GM12891 (cell line): ENCODE data around the gene CLCN7.
"Not testable (repeated sequence)": the region's sequence is repeated elsewhere in the genome, so short reads cannot be mapped to it uniquely, and the experiment has no call there.

Experiments
- DNase-seq: peaks from one replicate; pipeline ENCODE4 v3.0.0; 2011; ENCODE audit warnings: low spot score; ENCODE audit not compliant: insufficient read length
- FAIRE-seq: peaks from 2 replicates; lab custom pipeline; 2011; peaks lifted over from hg19 to GRCh38; lab: Jason Lieb, UNC
- PAX5 ChIP-seq: IDR thresholded peaks from 2 replicates; pipeline ENCODE4 v1.6.1; 2011; ENCODE audit warnings: low read length, moderate library complexity, mild to moderate bottlenecking; ENCODE audit not compliant: insufficient read depth, severe bottlenecking
- POLR2A ChIP-seq: IDR thresholded peaks from 2 replicates; pipeline ENCODE4 v1.6.1; 2011; ENCODE audit warnings: low read depth, low read length, control low read depth
- POLR2AphosphoS5 ChIP-seq: IDR thresholded peaks from 2 replicates; pipeline ENCODE4 v1.6.1; 2011; ENCODE audit warnings: low read depth, low read length, control low read depth
- POU2F2 ChIP-seq: IDR thresholded peaks from 2 replicates; pipeline ENCODE4 v1.6.1; 2011; ENCODE audit warnings: low read depth, mild to moderate bottlenecking, control low read depth, low read length, moderate library complexity
- SPI1 ChIP-seq: IDR thresholded peaks from 2 replicates; pipeline ENCODE4 v1.6.1; 2011; ENCODE audit warnings: low read depth, low read length, control low read depth
- TAF1 ChIP-seq: IDR thresholded peaks from 2 replicates; pipeline ENCODE4 v1.6.1; 2011; ENCODE audit warnings: low read depth, low read length, control low read depth

Gene CLCN7

GRCh38 chr16:1488619-1489018 lies 13.8 kb upstream of the CLCN7 start, which contains the start of gene PTX4:
TSS of gene PTX4 (minus strand) at chr16:1488944. CDS start at chr16:1488909, 35 bp downstream.
- FAIRE-seq = no peak
- TF ChIP-seq TAF1 (no peak), POLR2A (no peak), POU2F2 (no peak), PAX5 (no peak), POLR2AphosphoS5 (no peak), SPI1 (no peak)
- no peak for DNase-seq

- DNase-seq (no peak), FAIRE-seq (no peak)
- no peak for TF ChIP-seq POLR2A
- TF ChIP-seq POLR2AphosphoS5 = no peak
- no peak for TF ChIP-seq PAX5
- no peak for TF ChIP-seq TAF1
- TF ChIP-seq POU2F2 = no peak
- no peak for TF ChIP-seq SPI1
Measured at GRCh38 chr16:1488054-1488601, 13.3 kb upstream of the CLCN7 start.

GRCh38 chr16:1487395-1488053 lies 12.7 kb upstream of the CLCN7 start:
- no peak for DNase-seq
- no peak for TF ChIP-seq SPI1
- TF ChIP-seq POLR2A = no peak
- TF ChIP-seq TAF1 = no peak

GRCh38 chr16:1486551-1487390 lies 11.9 kb upstream of the CLCN7 start:
- TF ChIP-seq PAX5 (no peak), TAF1 (no peak), POU2F2 (no peak), POLR2A (no peak), POLR2AphosphoS5 (no peak), SPI1 (no peak)
- DNase-seq (no peak), FAIRE-seq (no peak)

More at GRCh38 chr16:1487395-1488053, 12.7 kb upstream of the CLCN7 start:
- FAIRE-seq = no peak

GRCh38 chr16:1485847-1486496 lies 11.1 kb upstream of the CLCN7 start:
- no peak for TF ChIP-seq POLR2A
- no peak for TF ChIP-seq PAX5
- no peak for TF ChIP-seq POU2F2
- no peak for TF ChIP-seq TAF1
- TF ChIP-seq POLR2AphosphoS5 = no peak
- no peak for TF ChIP-seq SPI1
- FAIRE-seq (no peak), DNase-seq (no peak)

- DNase-seq (no peak), FAIRE-seq (no peak)
- TF ChIP-seq POLR2AphosphoS5 (no peak), POU2F2 (no peak), SPI1 (no peak), POLR2A (no peak), TAF1 (no peak), PAX5 (no peak)
Measured at GRCh38 chr16:1481906-1482835, 7.3 kb upstream of the CLCN7 start.

- not testable (repeated sequence) for DNase-seq, FAIRE-seq
Measured at GRCh38 chr16:1478937-1479336, 4.1 kb upstream of the CLCN7 start.

- FAIRE-seq (no peak), DNase-seq (no peak)
- TF ChIP-seq TAF1 = no peak
- TF ChIP-seq POU2F2 = no peak
- TF ChIP-seq POLR2A = no peak
- no peak for TF ChIP-seq SPI1
- TF ChIP-seq POLR2AphosphoS5 = no peak
- TF ChIP-seq PAX5 = no peak
Measured at GRCh38 chr16:1477033-1477432, 2.2 kb upstream of the CLCN7 start.

GRCh38 chr16:1475552-1476114 lies 805 bp upstream of the CLCN7 start:
- no peak for FAIRE-seq
- TF ChIP-seq POU2F2 (no peak), POLR2AphosphoS5 (no peak), POLR2A (no peak), TAF1 (no peak), PAX5 (no peak), SPI1 (no peak)
- no peak for DNase-seq
